GM12801 (cell line): Measurements from ENCODE around the gene PRAC1.

Experiments used
- TF ChIP-seq, protein P1 (sequence below): IDR thresholded peaks from one replicate; pipeline ENCODE4 v1.5.1; 2011; ENCODE audit warnings: control low read depth; ENCODE audit not compliant: insufficient read length; ENCODE audit errors: extremely low read depth

The PRAC1 gene

DNA sequence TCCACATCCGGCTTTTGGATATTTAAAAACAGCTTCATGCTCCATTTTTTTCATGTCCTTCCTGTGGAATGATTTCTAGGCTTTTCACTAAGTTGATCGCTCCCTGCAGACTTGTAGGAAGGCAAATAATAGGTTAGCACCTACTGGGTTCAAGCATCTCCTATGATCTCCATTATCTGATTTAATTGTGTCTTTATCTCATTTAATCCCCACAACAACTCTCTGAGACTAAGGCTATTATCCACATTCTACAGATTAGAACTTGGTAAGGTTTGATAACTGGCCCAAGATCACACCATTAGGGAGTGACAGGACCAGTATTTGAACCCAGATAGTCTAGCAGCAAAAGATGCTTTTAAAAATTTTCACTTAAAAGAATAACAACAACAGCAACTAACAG is 50.0 kb downstream of the PRAC1 start:
- TF ChIP-seq, protein P1, sequence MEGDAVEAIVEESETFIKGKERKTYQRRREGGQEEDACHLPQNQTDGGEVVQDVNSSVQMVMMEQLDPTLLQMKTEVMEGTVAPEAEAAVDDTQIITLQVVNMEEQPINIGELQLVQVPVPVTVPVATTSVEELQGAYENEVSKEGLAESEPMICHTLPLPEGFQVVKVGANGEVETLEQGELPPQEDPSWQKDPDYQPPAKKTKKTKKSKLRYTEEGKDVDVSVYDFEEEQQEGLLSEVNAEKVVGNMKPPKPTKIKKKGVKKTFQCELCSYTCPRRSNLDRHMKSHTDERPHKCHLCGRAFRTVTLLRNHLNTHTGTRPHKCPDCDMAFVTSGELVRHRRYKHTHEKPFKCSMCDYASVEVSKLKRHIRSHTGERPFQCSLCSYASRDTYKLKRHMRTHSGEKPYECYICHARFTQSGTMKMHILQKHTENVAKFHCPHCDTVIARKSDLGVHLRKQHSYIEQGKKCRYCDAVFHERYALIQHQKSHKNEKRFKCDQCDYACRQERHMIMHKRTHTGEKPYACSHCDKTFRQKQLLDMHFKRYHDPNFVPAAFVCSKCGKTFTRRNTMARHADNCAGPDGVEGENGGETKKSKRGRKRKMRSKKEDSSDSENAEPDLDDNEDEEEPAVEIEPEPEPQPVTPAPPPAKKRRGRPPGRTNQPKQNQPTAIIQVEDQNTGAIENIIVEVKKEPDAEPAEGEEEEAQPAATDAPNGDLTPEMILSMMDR, result no peak
